Measurements from ENCODE around the gene PAGE2B.
"Not testable (repeated sequence)": the region's sequence is repeated elsewhere in the genome, so short reads cannot be mapped to it uniquely, and the experiment has no call there.

PAGE2B gene

GRCh38 chrX:55056820-55057674, 17.8 kb upstream of the PAGE2B start:
- H3K9me3 ChIP-seq (replicated peaks; ENCODE audit: low read length): no peaks in the 10 kb centered on the region
- H3K27me3 ChIP-seq (ENCODE audit: control insufficient read depth, insufficient read depth, low read length): peaks cover 11% of the 10 kb centered on the region
- no peak overlapping the region for H3K4me3 ChIP-seq (ENCODE audit: low read length)
- no peaks in the 10 kb centered on the region for H3K4me1 ChIP-seq (ENCODE audit: control insufficient read depth, insufficient read depth, low read length)
- H3K9ac ChIP-seq (ENCODE audit: low read depth, low read length): no peak overlapping the region
- H3K4me2 ChIP-seq (ENCODE audit: low read length): peak overlapping the region; percentile 27
- no peaks in the 10 kb centered on the region for H3K36me3 ChIP-seq (ENCODE audit: insufficient read depth, low read length)

GRCh38 chrX:55057675-55058249, 17.1 kb upstream of the PAGE2B start:
- Histone ChIP-seq H3K4me1 (ENCODE audit: control insufficient read depth, insufficient read depth, low read length) (no peaks in the 10 kb centered on the region), H3K4me3 (ENCODE audit: low read length) (no peak overlapping the region), H3K9ac (ENCODE audit: low read depth, low read length) (no peak overlapping the region), H3K9me3 (replicated peaks; ENCODE audit: low read length) (no peaks in the 10 kb centered on the region), H3K4me2 (ENCODE audit: low read length) (peak overlapping the region; percentile 27), H3K36me3 (ENCODE audit: insufficient read depth, low read length) (no peaks in the 10 kb centered on the region), H3K27me3 (ENCODE audit: control insufficient read depth, insufficient read depth, low read length) (peaks cover 15% of the 10 kb centered on the region)

- not testable (repeated sequence) for H3K4me3 ChIP-seq (ENCODE audit: low read length); H3K27me3 ChIP-seq (ENCODE audit: control insufficient read depth, insufficient read depth, low read length); H3K9me3 ChIP-seq (replicated peaks; ENCODE audit: low read length); H3K4me2 ChIP-seq (ENCODE audit: low read length); H3K9ac ChIP-seq (ENCODE audit: low read depth, low read length); H3K36me3 ChIP-seq (ENCODE audit: insufficient read depth, low read length); H3K4me1 ChIP-seq (ENCODE audit: control insufficient read depth, insufficient read depth, low read length)
These were observed 7.7 kb upstream of the PAGE2B start for GRCh38 chrX:55067180-55067579.

- H3K9me3 ChIP-seq (replicated peaks; ENCODE audit: low read length): no peaks in the 10 kb centered on the region
- no peaks in the 10 kb centered on the region for H3K36me3 ChIP-seq (ENCODE audit: insufficient read depth, low read length)
- no peaks in the 10 kb centered on the region for H3K4me1 ChIP-seq (ENCODE audit: control insufficient read depth, insufficient read depth, low read length)
- H3K9ac ChIP-seq (ENCODE audit: low read depth, low read length): no peak overlapping the region
- no peak overlapping the region for H3K4me3 ChIP-seq (ENCODE audit: low read length)
- no peak overlapping the region for H3K4me2 ChIP-seq (ENCODE audit: low read length)
- no peaks in the 10 kb centered on the region for H3K27me3 ChIP-seq (ENCODE audit: control insufficient read depth, insufficient read depth, low read length)
These were observed 2.5 kb upstream of the PAGE2B start for GRCh38 chrX:55072286-55072685.

GRCh38 chrX:55088795-55089489, 14.1 kb downstream of the PAGE2B start, which contains the start of gene PAGE2:
Gene PAGE2 (plus strand): TSS chrX:55089018. CDS start chrX:55090021, 1,003 bp downstream.
- H3K9me3 ChIP-seq (replicated peaks; ENCODE audit: low read length): no peaks in the 10 kb centered on the region
- no peaks in the 10 kb centered on the region for H3K27me3 ChIP-seq (ENCODE audit: control insufficient read depth, insufficient read depth, low read length)
- H3K4me2 ChIP-seq (ENCODE audit: low read length): no peak within 1 kb of the TSS
- no peaks in the 10 kb centered on the region for H3K36me3 ChIP-seq (ENCODE audit: insufficient read depth, low read length)
- no peak within 1 kb of the TSS for H3K9ac ChIP-seq (ENCODE audit: low read depth, low read length)
- H3K4me3 ChIP-seq (ENCODE audit: low read length): no peak within 1 kb of the TSS
- H3K4me1 ChIP-seq (ENCODE audit: control insufficient read depth, insufficient read depth, low read length): no peaks in the 10 kb centered on the region

- no peaks in the 10 kb centered on the region for H3K4me1 ChIP-seq (ENCODE audit: control insufficient read depth, insufficient read depth, low read length)
- peaks cover 12% of the 10 kb centered on the region for H3K27me3 ChIP-seq (ENCODE audit: control insufficient read depth, insufficient read depth, low read length)
- no peak overlapping the region for H3K9ac ChIP-seq (ENCODE audit: low read depth, low read length)
- H3K36me3 ChIP-seq (ENCODE audit: insufficient read depth, low read length): no peaks in the 10 kb centered on the region
- no peak overlapping the region for H3K4me3 ChIP-seq (ENCODE audit: low read length)
- no peak overlapping the region for H3K4me2 ChIP-seq (ENCODE audit: low read length)
- H3K9me3 ChIP-seq (replicated peaks; ENCODE audit: low read length): no peaks in the 10 kb centered on the region
These were observed 23.9 kb downstream of the PAGE2B start for GRCh38 chrX:55098691-55099090.

- H3K4me1 ChIP-seq (ENCODE audit: control insufficient read depth, insufficient read depth, low read length): no peaks in the 10 kb centered on the region
- H3K27me3 ChIP-seq (ENCODE audit: control insufficient read depth, insufficient read depth, low read length): peaks cover 12% of the 10 kb centered on the region
- H3K36me3 ChIP-seq (ENCODE audit: insufficient read depth, low read length): no peaks in the 10 kb centered on the region
- no peaks in the 10 kb centered on the region for H3K9me3 ChIP-seq (replicated peaks; ENCODE audit: low read length)
- no peak overlapping the region for H3K9ac ChIP-seq (ENCODE audit: low read depth, low read length)
- no peak overlapping the region for H3K4me2 ChIP-seq (ENCODE audit: low read length)
- no peak overlapping the region for H3K4me3 ChIP-seq (ENCODE audit: low read length)
These were observed 24.3 kb downstream of the PAGE2B start for GRCh38 chrX:55099162-55099561.

GRCh38 chrX:55102754-55103153, 27.9 kb downstream of the PAGE2B start:
- no peak overlapping the region for H3K4me2 ChIP-seq (ENCODE audit: low read length)
- H3K4me3 ChIP-seq (ENCODE audit: low read length): no peak overlapping the region
- H3K9ac ChIP-seq (ENCODE audit: low read depth, low read length): no peak overlapping the region

GRCh38 chrX:55107262-55107661, 32.4 kb downstream of the PAGE2B start:
- Histone ChIP-seq H3K36me3 (ENCODE audit: insufficient read depth, low read length) (no peaks in the 10 kb centered on the region), H3K9ac (ENCODE audit: low read depth, low read length) (no peak overlapping the region), H3K4me1 (ENCODE audit: control insufficient read depth, insufficient read depth, low read length) (no peaks in the 10 kb centered on the region), H3K9me3 (replicated peaks; ENCODE audit: low read length) (no peaks in the 10 kb centered on the region), H3K4me3 (ENCODE audit: low read length) (no peak overlapping the region), H3K27me3 (ENCODE audit: control insufficient read depth, insufficient read depth, low read length) (peaks cover 5% of the 10 kb centered on the region), H3K4me2 (ENCODE audit: low read length) (no peak overlapping the region)

More at GRCh38 chrX:55102754-55103153, 27.9 kb downstream of the PAGE2B start:
- Histone ChIP-seq H3K4me1 (ENCODE audit: control insufficient read depth, insufficient read depth, low read length) (no peaks in the 10 kb centered on the region), H3K36me3 (ENCODE audit: insufficient read depth, low read length) (no peaks in the 10 kb centered on the region), H3K9me3 (replicated peaks; ENCODE audit: low read length) (no peaks in the 10 kb centered on the region), H3K27me3 (ENCODE audit: control insufficient read depth, insufficient read depth, low read length) (peaks cover 12% of the 10 kb centered on the region)

GRCh38 chrX:55107911-55108310, 33.1 kb downstream of the PAGE2B start:
- H3K9ac ChIP-seq (ENCODE audit: low read depth, low read length): no peak overlapping the region
- H3K36me3 ChIP-seq (ENCODE audit: insufficient read depth, low read length): no peaks in the 10 kb centered on the region
- no peak overlapping the region for H3K4me2 ChIP-seq (ENCODE audit: low read length)
- H3K27me3 ChIP-seq (ENCODE audit: control insufficient read depth, insufficient read depth, low read length): peaks cover 5% of the 10 kb centered on the region
- H3K9me3 ChIP-seq (replicated peaks; ENCODE audit: low read length): no peaks in the 10 kb centered on the region
- no peak overlapping the region for H3K4me3 ChIP-seq (ENCODE audit: low read length)
- no peaks in the 10 kb centered on the region for H3K4me1 ChIP-seq (ENCODE audit: control insufficient read depth, insufficient read depth, low read length)

- H3K9ac ChIP-seq (ENCODE audit: low read depth, low read length): no peak overlapping the region
These were observed 34.5 kb downstream of the PAGE2B start for GRCh38 chrX:55109306-55109705.

More at GRCh38 chrX:55109306-55109705, 34.5 kb downstream of the PAGE2B start:
- no peaks in the 10 kb centered on the region for H3K9me3 ChIP-seq (replicated peaks; ENCODE audit: low read length)
- H3K4me3 ChIP-seq (ENCODE audit: low read length): no peak overlapping the region
- peaks cover 5% of the 10 kb centered on the region for H3K27me3 ChIP-seq (ENCODE audit: control insufficient read depth, insufficient read depth, low read length)
- no peaks in the 10 kb centered on the region for H3K4me1 ChIP-seq (ENCODE audit: control insufficient read depth, insufficient read depth, low read length)
- no peak overlapping the region for H3K4me2 ChIP-seq (ENCODE audit: low read length)
- H3K36me3 ChIP-seq (ENCODE audit: insufficient read depth, low read length): no peaks in the 10 kb centered on the region
